ENCODE measurements around the gene CDH23.

CDH23 gene

DNA sequence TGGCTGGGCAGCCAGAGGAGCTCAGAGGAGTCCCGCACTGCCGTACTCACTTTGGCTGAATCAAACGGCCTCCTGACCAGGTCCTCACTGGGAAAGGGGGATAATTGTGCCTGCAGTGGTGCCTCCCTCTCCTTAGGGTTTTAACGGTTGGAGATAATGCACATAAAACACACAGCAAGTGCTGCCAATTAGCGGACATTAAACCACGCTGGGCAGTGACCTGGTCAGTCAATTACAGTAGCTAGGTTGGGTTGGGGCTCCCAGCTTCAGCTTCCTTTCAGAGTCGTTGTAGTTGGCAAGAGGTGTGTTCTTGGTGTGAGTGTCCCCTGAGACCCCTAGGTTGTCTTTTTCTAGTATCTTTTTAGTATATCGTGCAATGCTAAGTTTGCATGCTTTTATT is 176.2 kb downstream of the CDH23 start:
- TF ChIP-seq, protein P1, sequence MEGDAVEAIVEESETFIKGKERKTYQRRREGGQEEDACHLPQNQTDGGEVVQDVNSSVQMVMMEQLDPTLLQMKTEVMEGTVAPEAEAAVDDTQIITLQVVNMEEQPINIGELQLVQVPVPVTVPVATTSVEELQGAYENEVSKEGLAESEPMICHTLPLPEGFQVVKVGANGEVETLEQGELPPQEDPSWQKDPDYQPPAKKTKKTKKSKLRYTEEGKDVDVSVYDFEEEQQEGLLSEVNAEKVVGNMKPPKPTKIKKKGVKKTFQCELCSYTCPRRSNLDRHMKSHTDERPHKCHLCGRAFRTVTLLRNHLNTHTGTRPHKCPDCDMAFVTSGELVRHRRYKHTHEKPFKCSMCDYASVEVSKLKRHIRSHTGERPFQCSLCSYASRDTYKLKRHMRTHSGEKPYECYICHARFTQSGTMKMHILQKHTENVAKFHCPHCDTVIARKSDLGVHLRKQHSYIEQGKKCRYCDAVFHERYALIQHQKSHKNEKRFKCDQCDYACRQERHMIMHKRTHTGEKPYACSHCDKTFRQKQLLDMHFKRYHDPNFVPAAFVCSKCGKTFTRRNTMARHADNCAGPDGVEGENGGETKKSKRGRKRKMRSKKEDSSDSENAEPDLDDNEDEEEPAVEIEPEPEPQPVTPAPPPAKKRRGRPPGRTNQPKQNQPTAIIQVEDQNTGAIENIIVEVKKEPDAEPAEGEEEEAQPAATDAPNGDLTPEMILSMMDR (conservative IDR thresholded peaks at IDR 0.05; ENCODE audit: low read depth, low read length) = no peak
- no peak for DNase-seq (ENCODE audit: low read depth)

DNA sequence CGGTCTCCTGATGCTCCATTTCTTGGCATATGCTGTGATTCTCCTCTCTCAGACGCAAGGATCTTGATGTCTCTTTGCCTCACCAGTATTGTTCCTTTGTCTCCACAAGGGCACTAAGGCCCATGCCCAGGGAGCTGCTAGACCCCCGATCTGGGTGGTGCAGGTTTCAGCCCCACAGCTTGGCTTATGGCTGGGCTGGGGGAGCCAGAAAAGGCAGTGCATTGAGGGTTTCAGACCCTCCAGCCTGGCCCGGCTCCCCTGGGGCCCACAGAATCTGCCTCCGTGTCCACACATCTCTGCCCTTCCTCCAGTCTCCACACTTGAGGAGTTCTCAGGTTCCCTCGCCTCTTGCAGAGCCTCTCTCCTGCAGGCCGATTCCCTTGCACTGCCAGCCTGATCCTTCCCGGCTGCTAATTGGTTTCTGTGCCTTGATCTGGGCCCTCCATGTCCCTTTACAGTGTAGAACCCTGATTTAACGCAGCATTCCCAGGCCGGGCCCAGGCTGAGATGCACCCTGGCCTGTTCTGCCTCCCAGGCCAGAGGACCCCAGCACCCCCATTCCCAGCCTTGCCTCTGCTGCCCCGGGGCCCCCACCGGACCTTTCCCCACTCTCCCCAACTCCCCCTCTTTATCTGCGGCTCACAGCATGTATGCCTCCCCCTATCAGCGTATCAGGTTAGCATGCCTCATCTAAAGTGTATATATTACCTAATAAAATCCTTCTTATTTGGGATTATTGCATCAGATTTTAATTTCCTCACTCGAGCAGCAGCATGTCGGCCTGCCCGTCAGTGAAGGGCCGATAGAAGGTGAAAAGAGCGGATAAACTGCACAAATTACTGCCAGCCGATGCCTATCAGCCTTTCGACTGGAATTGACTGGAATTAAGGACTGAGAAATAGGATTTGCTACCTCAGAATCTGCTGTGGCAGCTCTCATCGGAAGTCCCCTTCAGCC is 177.1 kb downstream of the CDH23 start:
- DNase-seq (ENCODE audit: low read depth) = no peak
- TF ChIP-seq, protein P1 (conservative IDR thresholded peaks at IDR 0.05; ENCODE audit: low read depth, low read length) = no peak
- no peak overlapping the region for H3K4me3 ChIP-seq (ENCODE audit: low read depth, low read length)

More for the DNA sequence above, 176.2 kb downstream of the CDH23 start:
- H3K4me3 ChIP-seq (ENCODE audit: low read depth, low read length) = no peak overlapping the region

DNA sequence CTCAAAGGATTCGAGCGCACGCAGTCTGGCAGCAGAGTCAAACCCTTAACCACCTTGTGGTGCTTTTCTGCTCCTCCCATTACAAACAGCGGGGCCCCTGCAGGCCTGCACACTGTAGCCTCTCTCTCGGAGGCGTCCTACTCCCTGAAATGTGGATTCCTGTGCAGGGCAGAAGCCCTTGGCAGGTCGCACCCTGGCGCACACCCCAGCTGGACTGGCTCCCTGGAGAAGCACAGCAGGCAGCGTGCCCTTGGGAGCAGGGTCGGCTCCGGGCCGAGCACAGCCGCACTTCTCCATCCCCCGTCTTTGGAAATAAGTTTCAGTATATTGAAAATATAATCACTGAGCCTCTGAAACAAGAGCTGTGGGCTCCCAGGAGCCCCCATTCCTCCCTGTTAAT is 178.7 kb downstream of the CDH23 start:
- TF ChIP-seq, protein P1 (conservative IDR thresholded peaks at IDR 0.05; ENCODE audit: low read depth, low read length) = no peak
- DNase-seq (ENCODE audit: low read depth) = no peak
- no peak overlapping the region for H3K4me3 ChIP-seq (ENCODE audit: low read depth, low read length)

DNA sequence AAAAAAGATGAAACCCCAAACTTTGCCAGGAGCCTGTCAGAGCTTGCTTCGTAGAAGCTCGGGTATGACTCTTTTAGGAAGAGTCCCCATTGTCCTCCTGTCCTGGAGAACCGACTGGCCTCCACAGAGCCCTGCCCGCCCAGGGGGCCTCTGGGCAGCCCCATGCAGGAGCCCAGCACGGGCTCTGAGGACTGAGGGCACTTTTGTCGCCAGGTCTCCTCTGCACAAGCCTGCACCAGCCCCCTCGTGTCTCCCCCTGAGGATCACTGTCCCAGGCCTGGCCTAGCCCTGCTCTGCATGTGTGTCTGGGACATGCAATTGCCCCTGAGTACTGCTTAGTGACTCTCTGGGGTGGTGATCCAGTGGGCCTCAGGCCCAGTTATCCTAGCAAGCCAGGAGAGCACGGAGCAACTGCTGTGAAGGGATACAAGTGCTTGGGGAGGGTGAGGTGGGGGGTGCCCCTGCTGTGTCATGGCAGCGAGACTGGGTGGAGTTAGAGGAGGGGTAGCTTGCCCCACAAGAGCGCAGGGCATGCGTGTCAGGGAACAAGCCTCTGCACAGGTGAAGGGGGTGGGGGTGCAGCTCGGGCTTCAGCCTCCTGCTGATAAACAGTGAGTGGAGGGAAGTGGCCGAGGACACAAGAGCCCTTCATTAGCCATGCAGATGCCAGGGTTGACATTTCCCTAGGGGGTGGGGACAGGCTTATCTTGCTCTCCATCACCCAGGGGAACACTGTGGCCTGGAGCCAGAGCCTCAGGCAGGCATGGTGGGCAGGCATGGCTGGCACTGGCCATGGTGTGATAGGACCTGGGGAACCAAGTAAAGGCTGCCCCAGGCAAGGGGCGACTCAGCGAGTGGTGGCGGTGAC is 179.4 kb downstream of the CDH23 start:
- TF ChIP-seq, protein P1 (conservative IDR thresholded peaks at IDR 0.05; ENCODE audit: low read depth, low read length) = no peak
- H3K4me3 ChIP-seq (ENCODE audit: low read depth, low read length) = no peak overlapping the region
- no peak for DNase-seq (ENCODE audit: low read depth)

DNA sequence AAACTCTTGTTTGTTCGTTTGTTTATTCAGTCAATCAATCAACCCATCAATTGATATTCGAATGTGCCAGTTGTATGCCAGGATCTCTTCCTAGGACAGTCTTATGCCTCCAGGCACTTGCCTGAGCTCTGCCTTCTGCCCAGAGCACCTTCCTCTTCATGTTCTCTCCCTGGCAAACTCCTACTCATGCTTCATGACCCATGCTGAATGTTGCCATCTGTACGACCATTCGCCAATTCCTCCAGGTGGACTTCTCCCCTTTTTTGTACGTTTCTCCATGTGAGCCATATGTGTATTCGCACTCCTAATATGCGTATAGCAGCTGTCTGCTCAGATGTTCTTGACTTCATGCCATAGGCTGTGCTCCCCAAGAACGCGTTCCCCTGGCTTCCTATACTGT is 180.1 kb downstream of the CDH23 start:
- DNase-seq (ENCODE audit: low read depth) = no peak
- TF ChIP-seq, protein P1 (conservative IDR thresholded peaks at IDR 0.05; ENCODE audit: low read depth, low read length) = no peak
- no peak overlapping the region for H3K4me3 ChIP-seq (ENCODE audit: low read depth, low read length)

DNA sequence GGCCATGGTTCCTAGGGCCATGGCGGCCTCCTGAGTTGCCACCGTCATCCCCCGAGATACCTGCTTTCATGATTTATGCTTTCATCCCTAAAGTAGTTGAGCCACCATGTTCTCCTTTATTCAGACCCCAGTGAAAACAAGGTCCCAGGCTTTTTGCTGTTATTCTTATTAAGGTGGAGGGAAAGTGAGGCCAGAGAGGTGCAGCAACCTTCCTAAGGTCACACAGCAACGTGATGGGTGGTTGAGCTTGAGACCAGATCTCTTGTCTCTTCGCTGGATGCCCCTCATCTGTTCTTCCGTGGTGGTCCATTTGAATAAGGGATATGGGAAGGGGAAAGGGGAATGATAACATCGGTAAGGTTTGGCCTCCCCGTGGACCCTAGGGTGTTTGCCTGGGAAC is 180.6 kb downstream of the CDH23 start:
- DNase-seq (ENCODE audit: low read depth) = no peak
- TF ChIP-seq, protein P1 (conservative IDR thresholded peaks at IDR 0.05; ENCODE audit: low read depth, low read length) = no peak
- H3K4me3 ChIP-seq (ENCODE audit: low read depth, low read length) = no peak overlapping the region

Measured in choroid plexus epithelial cell (primary cell).